Colonic mucosa (tissue), 2 donors: Measurements from ENCODE around the gene HLA-DQA2. TPM values are rescaled to one million over a fixed set of nuclear protein-coding genes. Genes with fewer than 3 reads are reported as not detected.

Source experiments
- microRNA-seq: library from miRNA; unstranded; fragments of <30 nt; microRNA quantifications from one replicate; pipeline ENCODE4, GENCODE V29; 2019
- total RNA-seq, 2 donors: library from RNA; stranded (reverse); fragmentation: NEBNext Ultra II Directional in 1 of 2; extraction: Animal tissue kit (Norgen Biotek cat#: 25700) in 1 of 2; gene quantifications; one replicate each; pipeline ENCODE4 v1.2.1, GENCODE V29; 2021
- donor health status: DM: no; HTN: no; CAD: no.
- donor health status: DM: no; HTN: no; CAD: no.

HLA-DQA2 gene
- total RNA-seq, 2 donors from 2014 or later: 0.67 to 5.7 TPM

Small RNA genes lying within 50 kb of the gene (microRNA-seq; reads per million reads assigned to microRNA genes)
- not detected for gene MIR3135B

Other genes with a start within 250 kb of the HLA-DQA2 start
- gene HLA-DRB5, start 211.1 kb upstream of the HLA-DQA2 start, total RNA-seq: 10 to 100 TPM in 1 of 2 donors, 1 to 10 TPM in 1; 4.8 to 26.7 TPM
- 10 to 100 TPM; 22.5 to 39.3 TPM for gene HLA-DRB1, start 151.5 kb upstream of the HLA-DQA2 start, total RNA-seq
- gene HLA-DQA1, start 104.0 kb upstream of the HLA-DQA2 start, total RNA-seq: 10 to 100 TPM in 1 of 2 donors, 1 to 10 TPM in 1; 8.1 to 13.5 TPM
- gene HLA-DQB1, start 74.7 kb upstream of the HLA-DQA2 start, total RNA-seq: 1 to 10 TPM; 1.8 to 6.5 TPM
- gene HLA-DQB2, start 22.1 kb downstream of the HLA-DQA2 start, total RNA-seq: 1 to 10 TPM in 1 of 2 donors, under 1 TPM in 1; 0.40 to 4.4 TPM
- gene HLA-DOB, start 75.6 kb downstream of the HLA-DQA2 start, total RNA-seq: under 1 TPM; 0.58 to 0.69 TPM
- 10 to 100 TPM; 45.2 to 95.1 TPM for gene TAP2, start 97.3 kb downstream of the HLA-DQA2 start, total RNA-seq
- gene PSMB8, start 102.7 kb downstream of the HLA-DQA2 start, total RNA-seq: 100 to 1,000 TPM; 152 to 154 TPM
- gene TAP1, start 112.3 kb downstream of the HLA-DQA2 start, total RNA-seq: 100 to 1,000 TPM in 1 of 2 donors, 10 to 100 TPM in 1; 86.9 to 128 TPM
- gene PSMB9, start 112.8 kb downstream of the HLA-DQA2 start, total RNA-seq: 10 to 100 TPM; 43.0 to 66.0 TPM
- 10 to 100 TPM in 1 of 2 donors, 1 to 10 TPM in 1; 6.7 to 28.8 TPM for gene HLA-DMB, start 199.6 kb downstream of the HLA-DQA2 start, total RNA-seq
- gene HLA-DMA, start 211.7 kb downstream of the HLA-DQA2 start, total RNA-seq: 10 to 100 TPM; 14.5 to 26.1 TPM
- gene BRD2, start 227.2 kb downstream of the HLA-DQA2 start, total RNA-seq: 100 to 1,000 TPM; 149 to 167 TPM